SU-DHL-6 (cell line): ENCODE data around the gene FGD4.

Experiments
- CTCF ChIP-seq: fragments of 200-600 bp; sonication (generic); IDR thresholded peaks from one replicate; pipeline ENCODE4 v1.5.1; 2017; ENCODE audit warnings: antibody characterized with exemption, mild to moderate bottlenecking, low read length, moderate library complexity; ENCODE audit not compliant: insufficient read depth, poor library complexity, severe bottlenecking
- EZH2phosphoT487 ChIP-seq: fragments of 200-600 bp; sonication (generic), shearing (Covaris generic); conservative IDR thresholded peaks from 2 replicates; pipeline ENCODE4 v1.6.1; 2018; ENCODE audit warnings: mild to moderate bottlenecking, antibody characterized with exemption, low read length, moderate library complexity, mixed read lengths

- TF ChIP-seq CTCF (no peak), EZH2phosphoT487 (no peak)
Observed at GRCh38 chr12:32398181-32398580, 1.2 kb upstream of the FGD4 start.
